HG03460 (cell line): ENCODE data around the gene GREB1.
"Not testable (repeated sequence)": the region's sequence is repeated elsewhere in the genome, so short reads cannot be mapped to it uniquely, and the experiment has no call there.

ENCODE experiments used
- ATAC-seq: cut with Tn5 transposase; IDR thresholded peaks from one replicate; pipeline ENCODE4 v1.9.1; 2021; ENCODE audit not compliant: unreplicated experiment

The GREB1 gene

DNA sequence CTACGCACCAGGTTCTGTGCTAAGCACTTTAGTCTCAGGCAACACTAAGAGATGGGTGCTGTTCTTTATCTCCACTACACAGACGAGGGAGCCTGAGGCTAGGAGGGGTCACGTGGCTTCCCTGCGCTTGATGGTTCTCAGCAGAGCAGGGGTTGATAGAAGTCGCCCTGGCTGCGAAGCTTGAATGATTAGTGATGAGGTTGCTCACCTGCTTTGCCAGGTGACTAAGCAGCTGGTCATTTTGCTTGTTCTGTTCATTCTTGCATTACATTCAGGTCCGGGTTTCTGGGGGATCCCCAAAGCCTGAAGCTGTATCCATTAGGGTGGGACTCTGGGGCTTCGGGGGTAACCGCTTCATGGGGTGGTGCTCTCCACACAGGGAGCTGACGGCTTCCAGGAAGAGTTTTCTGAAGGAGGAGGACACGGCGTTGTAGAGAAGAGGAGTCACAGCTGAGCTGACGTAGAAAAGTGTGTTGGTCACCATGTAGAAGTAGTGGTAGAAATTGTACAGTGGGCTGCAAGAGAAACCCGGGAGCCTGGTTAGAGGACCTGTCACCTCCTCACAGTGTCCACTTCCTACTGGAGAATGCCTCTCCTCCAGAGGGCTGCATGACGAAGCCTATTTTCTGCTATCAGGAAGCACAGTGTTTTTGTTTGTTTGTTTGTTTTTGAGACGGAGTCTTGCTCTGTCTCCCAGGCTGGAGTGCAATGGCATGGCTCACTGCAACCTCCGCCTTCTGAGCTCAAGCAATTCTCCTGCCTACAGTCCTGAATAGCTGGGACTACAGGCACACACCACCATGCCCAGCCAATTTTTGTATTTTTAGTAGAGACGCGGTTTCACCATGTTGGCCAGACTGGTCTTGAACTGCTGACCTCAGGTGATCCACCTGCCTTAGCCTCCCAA lies 124.6 kb downstream of the GREB1 start:
- ATAC-seq: no peak

DNA sequence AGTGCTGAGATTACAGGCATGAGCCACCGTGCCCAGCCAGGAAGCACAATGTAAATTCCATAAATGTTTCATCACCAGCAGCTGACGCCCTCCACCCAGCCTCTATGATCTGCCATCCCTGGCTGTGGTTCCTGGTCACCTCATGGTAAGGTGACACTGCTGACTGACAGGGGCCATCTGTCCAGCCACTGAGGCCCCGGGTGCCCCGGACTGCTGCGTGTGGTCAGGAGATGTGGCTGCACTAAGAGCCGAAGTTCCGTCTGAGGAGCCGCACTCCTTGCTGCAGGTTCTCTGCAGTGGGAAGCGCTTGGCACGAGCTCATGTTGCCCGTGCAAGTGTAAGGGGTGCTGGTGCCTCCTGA lies 125.2 kb downstream of the GREB1 start:
- no peak for ATAC-seq

DNA sequence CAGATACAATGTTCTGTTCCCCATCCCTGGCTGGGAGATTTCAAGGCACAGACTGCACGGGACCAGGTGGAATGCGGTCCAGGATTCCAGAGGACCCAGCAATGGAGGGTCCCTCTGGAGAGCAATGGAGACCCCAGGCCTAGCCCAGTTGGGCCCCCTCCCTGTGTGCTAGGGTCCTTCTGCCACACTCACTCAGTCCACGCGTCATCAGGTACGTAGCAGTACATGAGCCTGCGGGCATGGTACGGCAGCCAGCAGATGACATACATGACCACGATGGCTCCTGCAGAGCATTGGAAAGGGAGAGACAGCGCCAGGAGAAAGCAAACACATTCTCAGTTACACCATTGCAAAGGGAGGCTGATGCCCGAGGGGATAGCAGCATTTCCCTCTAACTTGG lies 126.0 kb downstream of the GREB1 start:
- no peak for ATAC-seq

DNA sequence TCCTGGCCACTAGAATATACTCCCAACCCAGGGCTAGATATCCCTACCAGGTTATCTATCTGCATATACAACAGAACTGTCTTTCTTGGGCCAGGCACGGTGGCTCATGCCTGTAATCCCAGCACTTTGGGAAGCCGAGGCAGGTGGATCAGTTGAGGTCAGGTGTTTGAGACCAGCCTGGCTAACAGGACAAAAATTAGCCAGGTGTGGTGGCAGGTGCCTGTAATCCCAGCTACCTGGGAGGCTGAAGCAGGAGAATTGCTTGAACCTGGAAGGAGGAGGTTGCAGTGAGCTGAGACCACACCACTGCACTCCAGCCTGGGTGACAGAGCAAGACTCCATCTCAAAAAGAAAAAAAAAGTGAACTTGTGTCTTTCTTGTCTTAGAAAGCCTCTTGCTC lies 126.6 kb downstream of the GREB1 start:
- not testable (repeated sequence) for ATAC-seq

GRCh38 chr2:11661891-11662435 lies 128.1 kb downstream of the GREB1 start:
- no peak for ATAC-seq

- no peak for ATAC-seq
Observed at GRCh38 chr2:11662882-11663281, 129.0 kb downstream of the GREB1 start.

DNA sequence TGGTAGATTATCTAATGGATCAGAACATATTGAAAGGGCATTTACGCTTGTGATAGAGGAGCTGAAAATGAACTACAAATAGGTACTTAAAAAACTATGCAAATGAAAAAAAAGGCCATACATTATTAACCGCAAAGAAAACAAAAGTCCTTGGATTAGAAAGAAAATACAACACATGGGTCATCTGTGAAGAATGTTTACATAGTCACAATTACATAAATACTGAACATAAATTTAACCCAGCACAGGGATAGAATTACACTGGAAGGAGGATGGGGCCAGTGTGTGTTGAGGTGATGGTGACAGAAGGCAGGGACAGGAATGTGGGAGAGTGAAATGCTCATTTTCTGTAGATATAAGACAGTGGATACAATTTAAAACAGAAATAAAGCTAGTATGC lies 129.6 kb downstream of the GREB1 start:
- no peak for ATAC-seq

GRCh38 chr2:11665028-11665427 lies 131.2 kb downstream of the GREB1 start:
- no peak for ATAC-seq

DNA sequence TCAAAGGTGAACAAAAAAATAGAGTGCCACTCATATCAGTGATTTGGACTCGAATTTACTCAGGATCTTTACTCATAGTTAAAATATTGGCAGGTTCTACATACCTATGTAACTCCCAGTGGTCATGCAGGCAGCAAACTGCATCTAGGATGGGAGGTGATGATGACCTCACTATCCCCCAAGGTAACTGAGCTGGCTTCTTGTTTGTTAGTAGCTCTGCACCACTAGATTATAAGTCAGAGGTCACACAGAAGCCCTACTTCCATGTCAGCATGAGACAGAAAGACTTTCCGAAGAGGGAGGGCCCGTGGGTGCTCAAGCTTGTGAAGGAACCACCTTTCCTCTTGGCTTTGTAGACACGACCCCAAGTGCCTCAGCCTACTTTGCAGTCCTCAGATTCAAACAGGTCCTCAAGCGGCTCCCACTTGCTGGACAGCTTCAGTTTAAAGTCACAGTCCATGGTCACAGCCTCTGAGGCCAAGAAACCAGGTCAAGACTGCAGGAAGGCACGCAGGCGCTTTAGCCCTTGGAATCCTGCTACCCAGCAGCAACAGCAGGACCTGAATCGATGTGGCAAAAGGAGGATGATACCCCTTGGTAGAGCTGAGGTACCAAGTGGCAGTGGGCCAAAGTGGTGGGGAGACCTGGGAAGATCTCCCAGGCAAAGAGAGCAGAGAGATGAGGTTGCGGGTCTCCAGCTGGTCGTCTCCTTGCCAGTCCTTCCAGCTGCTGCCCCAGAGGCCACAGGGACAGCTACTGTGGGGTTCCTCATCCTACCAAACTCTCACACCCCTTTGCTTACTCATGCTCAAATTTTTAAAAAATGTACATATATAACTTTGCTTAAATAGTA lies 131.9 kb downstream of the GREB1 start:
- no peak for ATAC-seq

DNA sequence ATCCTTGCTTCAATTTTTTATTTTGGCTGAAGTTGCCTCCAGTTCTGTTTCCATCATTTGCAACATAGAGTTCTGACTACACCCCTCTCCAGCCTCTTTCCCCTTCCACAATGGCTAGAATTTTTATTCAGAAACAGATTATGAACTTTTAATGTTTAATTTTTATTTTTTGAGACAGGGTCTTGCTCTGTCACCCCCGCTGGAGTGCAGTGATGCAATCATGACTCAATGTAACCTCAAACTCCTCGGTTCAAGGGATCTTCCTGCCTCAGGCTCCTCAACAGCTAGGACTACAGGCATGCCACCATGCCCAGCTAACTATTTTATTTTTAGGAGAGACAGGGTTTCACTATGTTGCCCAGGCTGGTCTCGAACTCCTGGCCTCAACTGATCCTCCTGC lies 133.3 kb downstream of the GREB1 start:
- no peak for ATAC-seq

- ATAC-seq: no peak
Observed at GRCh38 chr2:11667866-11668637, 134.2 kb downstream of the GREB1 start.

- ATAC-seq: no peak
Observed at GRCh38 chr2:11669454-11670291, 135.8 kb downstream of the GREB1 start, which contains the start of gene NTSR2. Gene NTSR2, minus strand, starts transcription at chr2:11670195. Its CDS starts 66 bp downstream, at chr2:11670129.

DNA sequence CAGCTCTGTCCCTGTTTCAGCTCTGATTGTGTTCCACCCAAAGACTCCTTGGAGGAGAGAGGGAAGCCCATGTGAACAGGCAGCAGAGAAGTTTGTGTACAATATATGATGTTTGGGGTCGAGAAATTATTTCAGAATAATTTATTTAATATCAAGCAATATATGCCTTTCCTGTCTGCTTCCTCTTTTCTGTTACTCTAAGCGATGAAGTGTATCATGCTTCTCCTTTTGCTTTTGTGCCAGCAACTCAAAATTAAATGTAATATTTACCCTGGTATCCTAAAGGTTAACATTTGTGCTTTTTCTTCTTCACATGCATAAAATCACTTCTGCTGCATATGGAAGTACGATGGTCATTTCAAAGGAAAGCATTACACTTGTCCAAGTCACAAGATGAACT lies 138.6 kb downstream of the GREB1 start:
- no peak for ATAC-seq

DNA sequence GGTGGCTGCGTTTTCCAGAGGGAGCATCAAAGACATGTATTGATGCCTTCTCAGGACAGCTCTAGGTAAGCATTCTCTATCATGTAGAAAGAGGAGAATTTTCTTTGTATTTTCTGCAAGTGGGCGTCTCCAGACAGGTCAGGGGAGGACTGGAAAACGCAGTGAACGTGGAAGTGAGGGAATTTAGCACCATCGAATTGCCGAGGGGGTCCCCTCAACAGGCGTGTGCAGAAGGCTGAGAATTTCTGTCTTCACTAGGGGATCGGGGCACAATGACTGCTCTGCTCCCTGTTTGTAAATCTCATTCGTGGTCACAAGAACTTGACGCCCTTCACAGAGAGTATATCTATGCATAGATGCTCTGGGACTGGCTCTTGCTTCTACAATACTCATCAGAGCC lies 141.1 kb downstream of the GREB1 start:
- ATAC-seq: no peak

GRCh38 chr2:11675423-11676112 lies 141.7 kb downstream of the GREB1 start:
- ATAC-seq: no peak

GRCh38 chr2:11676640-11677039 lies 142.8 kb downstream of the GREB1 start:
- no peak for ATAC-seq

GRCh38 chr2:11677136-11678055 lies 143.6 kb downstream of the GREB1 start:
- ATAC-seq: no peak

DNA sequence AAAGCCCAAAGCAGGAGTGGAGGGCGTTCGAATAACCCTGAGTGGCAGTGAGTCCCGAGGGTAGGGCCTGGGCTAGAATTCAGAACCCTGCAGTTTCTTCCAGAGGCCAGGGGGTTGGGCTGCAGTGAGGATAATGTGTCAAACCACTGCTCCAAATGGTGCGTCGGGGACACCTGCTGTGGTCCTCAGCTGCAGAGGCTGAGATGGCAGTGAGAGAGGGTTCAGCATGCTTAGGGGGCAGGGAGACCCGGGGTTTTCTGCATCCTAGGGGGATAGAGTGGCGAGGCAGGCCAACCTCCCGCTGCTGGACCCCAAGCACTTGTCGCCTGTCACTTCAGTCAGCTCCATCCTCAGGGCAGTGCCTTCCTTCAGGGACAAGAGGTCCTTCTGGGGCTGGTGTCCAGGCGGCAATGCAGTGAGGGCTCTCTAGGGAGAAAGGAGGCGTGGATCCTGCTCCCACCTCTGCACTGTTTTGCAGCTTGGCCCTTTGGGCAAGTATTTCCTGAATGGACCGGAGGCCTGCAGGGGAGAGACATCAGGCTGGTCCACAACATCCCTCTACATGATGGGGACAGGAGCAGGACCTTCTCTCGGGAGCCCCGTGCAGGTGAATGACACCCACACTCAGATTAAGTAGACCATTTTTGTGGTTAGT lies 144.6 kb downstream of the GREB1 start:
- ATAC-seq: no peak
